Fibroblast of the aortic adventitia (primary cell): ENCODE data around the gene COX8A. TPM values are rescaled to one million over a fixed set of nuclear protein-coding genes. Genes with fewer than 3 reads are reported as not detected.

Source experiments
- DNase-seq: peaks from one replicate; pipeline ENCODE4 v3.0.0-alpha.2; 2010; ENCODE audit warnings: low read depth
- H3K4me3 ChIP-seq: 2 replicates; pipeline ENCODE4 v1.5.1; 2011; ENCODE audit warnings: low read depth, mild to moderate bottlenecking, control low read depth, low read length, moderate library complexity
- total RNA-seq: library from RNA; depleted of rRNA; stranded (reverse); fragments of >200 nt; gene quantifications from 2 replicates; pipeline ENCODE4 v1.2.3, GENCODE V29; 2012; ENCODE audit warnings: low replicate concordance
- TF ChIP-seq, protein P1 (sequence below): IDR thresholded peaks from 2 replicates; pipeline ENCODE4 v1.5.1; 2011; ENCODE audit warnings: mild to moderate bottlenecking, low read length, control low read depth, inconsistent platforms; ENCODE audit not compliant: insufficient read depth

Gene COX8A
- total RNA-seq, 1 donor = 252 TPM

DNA sequence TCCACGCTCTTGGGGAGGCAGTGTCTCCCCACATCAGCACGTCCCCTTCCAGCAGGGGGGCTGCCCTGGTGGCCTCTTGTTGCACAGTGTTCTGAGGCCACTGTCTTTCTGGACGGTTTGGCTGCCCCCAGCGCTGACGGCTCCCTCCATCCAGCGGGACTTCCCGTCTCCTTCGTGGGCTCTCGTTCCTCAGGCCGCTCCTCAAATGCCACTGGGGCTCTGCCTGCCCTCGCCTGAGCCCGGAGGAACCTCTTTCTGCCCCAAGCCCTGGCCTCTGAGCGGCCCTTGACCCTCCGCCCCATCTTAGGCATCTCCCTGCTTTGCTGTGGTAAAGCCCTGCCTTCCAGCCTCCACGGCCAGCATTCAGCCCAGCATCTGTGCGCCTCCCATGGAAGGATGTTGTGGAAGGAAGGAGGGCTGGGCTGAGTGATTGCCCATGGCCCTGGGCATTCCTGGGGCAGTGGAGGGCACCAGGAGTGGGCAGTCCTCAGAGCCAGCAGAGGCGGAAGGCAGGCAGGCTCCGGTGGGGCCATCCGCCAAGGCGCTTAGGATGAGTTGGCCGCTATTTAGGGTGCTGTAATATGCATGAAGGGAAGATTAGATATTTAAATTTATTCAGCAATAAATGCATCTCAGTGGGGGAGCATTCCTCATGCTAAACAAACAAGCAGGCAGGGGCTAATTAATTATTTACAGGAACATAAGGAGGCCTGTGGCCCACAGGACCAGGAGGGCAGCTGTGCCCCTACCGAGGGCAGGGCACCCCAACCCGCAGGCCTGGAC is 29.6 kb downstream of the COX8A start:
- TF ChIP-seq, protein P1, sequence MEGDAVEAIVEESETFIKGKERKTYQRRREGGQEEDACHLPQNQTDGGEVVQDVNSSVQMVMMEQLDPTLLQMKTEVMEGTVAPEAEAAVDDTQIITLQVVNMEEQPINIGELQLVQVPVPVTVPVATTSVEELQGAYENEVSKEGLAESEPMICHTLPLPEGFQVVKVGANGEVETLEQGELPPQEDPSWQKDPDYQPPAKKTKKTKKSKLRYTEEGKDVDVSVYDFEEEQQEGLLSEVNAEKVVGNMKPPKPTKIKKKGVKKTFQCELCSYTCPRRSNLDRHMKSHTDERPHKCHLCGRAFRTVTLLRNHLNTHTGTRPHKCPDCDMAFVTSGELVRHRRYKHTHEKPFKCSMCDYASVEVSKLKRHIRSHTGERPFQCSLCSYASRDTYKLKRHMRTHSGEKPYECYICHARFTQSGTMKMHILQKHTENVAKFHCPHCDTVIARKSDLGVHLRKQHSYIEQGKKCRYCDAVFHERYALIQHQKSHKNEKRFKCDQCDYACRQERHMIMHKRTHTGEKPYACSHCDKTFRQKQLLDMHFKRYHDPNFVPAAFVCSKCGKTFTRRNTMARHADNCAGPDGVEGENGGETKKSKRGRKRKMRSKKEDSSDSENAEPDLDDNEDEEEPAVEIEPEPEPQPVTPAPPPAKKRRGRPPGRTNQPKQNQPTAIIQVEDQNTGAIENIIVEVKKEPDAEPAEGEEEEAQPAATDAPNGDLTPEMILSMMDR = no peak
- no peak overlapping the region for H3K4me3 ChIP-seq
- no peak for DNase-seq

DNA sequence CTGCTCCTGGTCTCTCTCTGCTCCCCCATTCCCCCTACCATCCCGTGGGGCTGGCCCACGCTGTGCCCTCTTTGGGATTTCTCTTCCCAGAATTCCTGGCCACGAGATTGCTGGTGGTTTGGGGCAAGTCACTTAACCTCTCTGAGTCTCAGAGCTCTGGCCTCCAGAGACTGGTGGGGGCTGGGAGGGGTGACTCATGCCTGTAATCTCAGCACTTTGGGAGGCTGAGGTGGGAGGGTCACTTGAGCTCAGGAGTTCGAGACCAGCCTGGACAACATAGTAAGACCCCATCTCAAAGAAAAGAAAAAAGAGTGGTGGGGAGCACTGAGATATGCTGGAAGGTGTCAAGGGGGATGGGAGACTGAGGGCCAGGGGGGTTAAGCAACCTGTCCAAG is 30.2 kb downstream of the COX8A start:
- TF ChIP-seq, protein P1 = no peak
- no peak for DNase-seq
- H3K4me3 ChIP-seq = no peak overlapping the region

DNA sequence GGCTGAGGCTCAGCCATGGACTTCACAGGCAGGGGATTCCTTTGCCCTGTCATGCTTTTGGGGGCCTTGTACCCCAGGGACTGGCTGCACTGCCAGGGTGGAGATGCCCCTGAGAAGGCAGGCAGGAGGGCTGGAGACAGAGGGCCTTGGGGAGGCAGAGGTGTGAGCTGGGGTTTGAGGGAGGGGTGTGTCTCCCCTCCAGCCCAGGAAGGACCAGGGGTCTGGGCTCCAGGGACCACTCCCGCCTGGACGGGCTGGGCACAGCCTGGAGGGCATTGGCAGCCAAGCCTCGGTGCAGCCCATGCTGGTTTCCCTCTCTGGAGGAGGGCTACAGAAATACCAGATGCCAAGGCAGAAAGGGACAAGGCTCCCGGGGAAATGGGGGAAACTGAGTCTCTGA is 31.3 kb downstream of the COX8A start:
- no peak for DNase-seq
- H3K4me3 ChIP-seq = no peak overlapping the region
- TF ChIP-seq, protein P1 = no peak

DNA sequence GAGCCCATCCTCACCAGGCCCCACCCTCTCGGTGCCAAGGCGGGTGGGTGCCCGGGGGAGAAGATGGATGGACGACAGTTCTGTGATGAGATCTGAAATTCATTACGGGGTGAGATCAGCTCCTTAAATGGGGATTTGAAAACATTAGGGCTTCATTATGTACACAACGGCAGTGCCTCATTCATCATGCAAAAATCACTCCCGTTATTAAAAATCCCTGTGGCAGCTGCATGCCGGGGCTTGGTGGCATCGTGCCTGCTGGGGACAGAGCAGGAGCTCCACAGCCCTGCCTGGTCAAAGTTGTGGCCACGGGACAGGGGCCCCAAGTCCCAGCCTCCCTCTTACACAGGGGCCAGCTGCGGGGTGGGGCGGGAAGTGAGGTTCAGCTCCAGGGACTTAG is 32.0 kb downstream of the COX8A start:
- DNase-seq = no peak
- TF ChIP-seq, protein P1 = no peak
- H3K4me3 ChIP-seq = no peak overlapping the region

DNA sequence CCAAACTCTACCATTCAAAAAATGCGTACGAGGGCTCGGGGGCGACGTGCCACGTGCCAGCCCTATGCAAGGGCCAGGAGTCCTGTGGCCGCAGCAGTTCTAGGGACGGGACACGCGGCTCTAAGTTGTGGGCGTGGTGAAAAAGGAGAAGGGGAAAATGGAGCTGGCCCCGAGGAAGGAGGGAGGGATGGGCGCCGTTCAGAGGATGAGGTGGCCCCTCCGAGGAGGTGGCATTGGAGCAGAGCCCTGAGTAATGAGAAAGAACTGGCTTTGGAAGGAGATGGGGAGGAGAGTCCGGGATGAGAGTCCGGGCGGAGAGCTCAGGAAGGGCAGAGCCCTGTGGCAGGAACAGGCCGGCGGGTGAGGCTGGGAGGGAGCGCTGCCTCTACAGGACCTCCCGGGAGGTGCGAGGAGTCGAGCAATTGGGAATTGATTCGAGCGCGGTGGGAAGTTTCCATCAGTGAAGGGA is 32.8 kb downstream of the COX8A start:
- peak overlapping the region; percentile 42 for H3K4me3 ChIP-seq
- peak; percentile 34 for DNase-seq

DNA sequence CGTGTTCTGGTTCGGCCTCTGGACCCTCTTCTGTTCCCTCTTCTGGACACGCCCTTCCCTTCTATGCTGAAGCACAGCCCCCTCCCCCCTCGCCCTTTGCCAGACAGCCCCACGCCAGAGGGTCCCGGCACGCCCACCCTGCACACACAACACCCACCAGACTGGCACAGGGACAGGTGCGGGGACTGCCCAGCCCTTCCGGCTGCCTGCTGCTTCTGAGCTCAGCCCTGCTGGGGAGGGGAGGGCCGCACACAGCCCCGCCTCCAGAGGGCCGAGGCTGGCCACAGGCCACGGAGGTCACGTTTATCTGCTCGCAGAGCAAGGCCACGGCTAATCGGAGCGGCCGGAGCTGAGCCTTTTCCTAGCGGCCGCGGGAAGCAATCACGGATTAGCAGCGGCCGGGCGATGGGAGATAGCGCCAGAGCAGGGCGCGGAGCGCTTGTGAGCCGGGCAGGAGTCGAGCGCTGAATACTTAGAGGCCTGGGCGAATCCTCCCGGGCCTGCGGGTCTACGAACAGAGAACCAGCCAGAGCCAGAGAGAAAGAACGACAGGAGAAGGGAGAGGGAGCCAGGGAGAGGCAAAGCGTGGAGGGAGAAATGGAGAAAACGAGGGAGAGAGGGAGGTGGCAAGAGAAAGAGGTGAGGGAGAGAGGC is 33.3 kb downstream of the COX8A start:
- TF ChIP-seq, protein P1 = peak; percentile 47
- peak overlapping the region; percentile 42 for H3K4me3 ChIP-seq
- DNase-seq = peak; percentile 53

More for the DNA sequence above, 32.8 kb downstream of the COX8A start:
- TF ChIP-seq, protein P1 = no peak
